ENCODE results near the gene BID.

- no peak for TF ChIP-seq ESRRG (CRISPR knock-in tag; IDR thresholded peaks at IDR 0.05)
- TF ChIP-seq ARNTL (CRISPR knock-in tag; IDR thresholded peaks at IDR 0.05; ENCODE audit: borderline replicate concordance, low read depth) = no peak
- TF ChIP-seq PATZ1 (CRISPR knock-in tag; IDR thresholded peaks at IDR 0.05; ENCODE audit: borderline replicate concordance) = no peak
- no peak for TF ChIP-seq GLIS3 (CRISPR knock-in tag; IDR thresholded peaks at IDR 0.05)
- no peak for TF ChIP-seq RARB (CRISPR knock-in tag; IDR thresholded peaks at IDR 0.05)
- no peak for TF ChIP-seq TCF4 (CRISPR knock-in tag; IDR thresholded peaks at IDR 0.05; ENCODE audit: borderline replicate concordance)
- TF ChIP-seq CREB5 (CRISPR knock-in tag; IDR thresholded peaks at IDR 0.05; ENCODE audit: low read depth) = no peak
- no peak for TF ChIP-seq CSDC2 (CRISPR knock-in tag; IDR thresholded peaks at IDR 0.05)
- TF ChIP-seq TOX (CRISPR knock-in tag; IDR thresholded peaks at IDR 0.05; ENCODE audit: borderline replicate concordance) = no peak
- TF ChIP-seq ZFP30 (CRISPR knock-in tag; IDR thresholded peaks at IDR 0.05) = no peak
Observed at GRCh38 chr22:17792854-17793434, 18.7 kb upstream of the BID start.

All from SK-N-SH treated with all-trans-retinoic acid at 6 μM for 48 hours (cell line).